ENCODE data around the gene ERLIN1.

GRCh38 chr10:100143756-100144155, 42.1 kb downstream of the ERLIN1 start:
- TF ChIP-seq GATA3 (IDR thresholded peaks at IDR 0.05; ENCODE audit: low read depth, low read length) (no peak), GATA2 (IDR thresholded peaks at IDR 0.05; ENCODE audit: low read depth, low read length) (no peak)
